Fibroblast of lung (primary cell): ENCODE measurements around the gene CIART. TPM values are rescaled to one million over a fixed set of nuclear protein-coding genes. Genes with fewer than 3 reads are reported as not detected.

Experiments
- DNase-seq, 2 donors: peaks; one replicate each; pipeline versions ENCODE4 v3.0.0 to v3.0.0-alpha.2; 2010; ENCODE audit warnings: low read depth in 2 of 2
- H2AFZ ChIP-seq: 2 replicates; pipeline ENCODE4 v1.5.1; 2012; ENCODE audit warnings: low read length, control low read depth, inconsistent platforms
- H3K27ac ChIP-seq: 2 replicates; pipeline ENCODE4 v1.5.1; 2011; ENCODE audit warnings: low read length, control low read depth; ENCODE audit not compliant: insufficient read depth
- H3K27me3 ChIP-seq: 2 replicates; pipeline ENCODE4 v1.5.1; 2011; ENCODE audit warnings: mild to moderate bottlenecking, low read length; ENCODE audit not compliant: control insufficient read depth, insufficient read depth
- H3K36me3 ChIP-seq: 2 replicates; pipeline ENCODE4 v1.5.1; 2011; ENCODE audit warnings: low read length; ENCODE audit not compliant: control insufficient read depth, insufficient read depth
- H3K4me1 ChIP-seq: 2 replicates; pipeline ENCODE4 v1.5.1; 2011; ENCODE audit warnings: low read length; ENCODE audit not compliant: control insufficient read depth, insufficient read depth; ENCODE audit errors: extremely low read depth
- H3K4me2 ChIP-seq: 2 replicates; pipeline ENCODE4 v1.5.1; 2011; ENCODE audit warnings: low read length, control low read depth; ENCODE audit not compliant: insufficient read depth; ENCODE audit errors: extremely low read depth
- H3K4me3 ChIP-seq, 4 experiments: fragments of 200-600 bp in 1 of 4; sonication (generic) in 1 of 4; replicated peaks in 1 of 4; 2 replicates each; pipeline ENCODE4 v1.5.1; 2011 to 2016; ENCODE audit warnings: low read length in 4 of 4, low read depth in 3 of 4, mild to moderate bottlenecking in 3 of 4, control low read depth in 2 of 4, inconsistent platforms in 1 of 4, mixed read lengths in 1 of 4; ENCODE audit not compliant: insufficient read depth in 1 of 4; ENCODE audit errors: control extremely low read depth in 1 of 4
- H3K79me2 ChIP-seq: 2 replicates; pipeline ENCODE4 v1.5.1; 2012; ENCODE audit warnings: mild to moderate bottlenecking, low read length, inconsistent platforms; ENCODE audit not compliant: control insufficient read depth, insufficient read depth
- H3K9ac ChIP-seq: 2 replicates; pipeline ENCODE4 v1.5.1; 2011; ENCODE audit warnings: mild to moderate bottlenecking, low read length, control low read depth; ENCODE audit not compliant: insufficient read depth
- H3K9me3 ChIP-seq: 2 replicates; pipeline ENCODE4 v1.5.1; 2012; ENCODE audit warnings: low read depth, low read length; ENCODE audit not compliant: control insufficient read depth, insufficient read depth
- H4K20me1 ChIP-seq: 2 replicates; pipeline ENCODE4 v1.5.1; 2011; ENCODE audit warnings: low read length; ENCODE audit not compliant: control insufficient read depth, insufficient read depth; ENCODE audit errors: extremely low read depth
- CTCF ChIP-seq, 2 donors: IDR thresholded peaks in 1 of 2; conservative IDR thresholded peaks in 1 of 2; 1 replicate in 1 of 2; 2 replicates in 1 of 2; pipeline ENCODE4 v1.5.1; 2011 to 2012; ENCODE audit warnings: low read length in 2 of 2, control low read depth in 1 of 2, inconsistent platforms in 1 of 2, low read depth in 1 of 2, mild to moderate bottlenecking in 1 of 2
- EZH2 ChIP-seq: IDR thresholded peaks from 2 replicates; pipeline ENCODE4 v1.5.1; 2012; ENCODE audit warnings: low read length, control low read depth, mild to moderate bottlenecking; ENCODE audit errors: missing control alignments
- polyA plus RNA-seq, 2 donors: library from polyadenylated mRNA; depleted of rRNA in 1 of 2; stranded (reverse) in 1 of 2; unstranded in 1 of 2; fragments of >200 nt; gene quantifications; 2 replicates each; pipeline ENCODE4 v1.2.1, GENCODE V29; 2011 to 2012; ENCODE audit warnings: missing spikeins in 1 of 2
- total RNA-seq: library from RNA; depleted of rRNA; stranded (reverse); fragments of >200 nt; gene quantifications from 2 replicates; pipeline ENCODE4 v1.2.1, GENCODE V29; 2014

CIART gene
- total and polyA plus RNA-seq, 2 donors (not counting 1 experiment from before 2014, with no cell fraction given), result 10.4 to 15.3 TPM

- Histone ChIP-seq H4K20me1 (no peaks in the 10 kb centered on the region), H3K4me3 (no peak overlapping the region), H3K36me3 (peaks cover 9% of the 10 kb centered on the region), H2AFZ (no peak overlapping the region), H3K27ac (no peak overlapping the region), H3K27me3 (no peaks in the 10 kb centered on the region), H3K79me2 (peaks cover 23% of the 10 kb centered on the region), H3K9ac (no peak overlapping the region), H3K4me1 (peaks cover 4% of the 10 kb centered on the region), H3K9me3 (no peaks in the 10 kb centered on the region), H3K4me2 (no peak overlapping the region)
- TF ChIP-seq EZH2 (no peak), CTCF (conservative IDR thresholded peaks at IDR 0.05 in 1 of 2, IDR thresholded peaks at IDR 0.05 in 1 of 2; ENCODE audit: low read depth in 1 of 2, low read length in 2 of 2) (no peak)
- no peak for DNase-seq
These were observed 10.9 kb upstream of the CIART start for GRCh38 chr1:150271291-150271959.

DNA sequence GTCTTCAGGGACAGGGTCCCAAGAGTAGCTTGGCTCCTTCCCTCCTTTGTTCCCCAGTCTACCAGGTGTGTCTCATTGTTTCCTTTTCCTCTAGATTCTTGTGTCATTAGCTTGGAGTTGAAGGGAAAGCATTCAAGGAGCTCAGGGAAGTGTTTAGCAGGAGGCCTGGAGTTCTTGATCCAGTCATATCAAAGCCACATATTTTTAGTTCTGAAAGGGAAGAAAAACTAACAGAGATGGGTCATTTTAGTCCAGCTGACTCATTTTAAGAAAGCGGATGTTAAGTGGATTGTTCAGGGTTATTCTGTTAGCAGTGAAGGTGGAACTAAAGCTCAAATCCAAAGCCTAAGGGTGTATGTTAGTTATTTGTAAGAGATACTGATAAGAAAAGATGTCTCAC lies 9.0 kb upstream of the CIART start:
- H3K27ac ChIP-seq, result peak overlapping the region; percentile 29
- peaks cover 5% of the 10 kb centered on the region for H3K79me2 ChIP-seq
- no peak for TF ChIP-seq CTCF (conservative IDR thresholded peaks at IDR 0.05 in 1 of 2, IDR thresholded peaks at IDR 0.05 in 1 of 2; ENCODE audit: low read depth in 1 of 2, low read length in 2 of 2)
- TF ChIP-seq EZH2, result no peak
- peak overlapping the region; percentile 79 for H2AFZ ChIP-seq
- H4K20me1 ChIP-seq, result no peaks in the 10 kb centered on the region
- H3K4me3 ChIP-seq, result peak overlapping the region; percentile 14 to 63 (median 48)
- peaks cover 2% of the 10 kb centered on the region for H3K36me3 ChIP-seq
- peak in 1 of 2 donors; percentile 47 for DNase-seq
- H3K4me2 ChIP-seq, result peak overlapping the region; percentile 61
- H3K9ac ChIP-seq, result no peak overlapping the region
- no peaks in the 10 kb centered on the region for H3K4me1 ChIP-seq
- H3K27me3 ChIP-seq, result no peaks in the 10 kb centered on the region
- H3K9me3 ChIP-seq, result no peaks in the 10 kb centered on the region

GRCh38 chr1:150280138-150280707 lies 2.1 kb upstream of the CIART start:
- Histone ChIP-seq H3K9ac (no peak overlapping the region), H2AFZ (no peak overlapping the region), H3K36me3 (peaks cover 2% of the 10 kb centered on the region), H3K27me3 (no peaks in the 10 kb centered on the region), H3K4me2 (no peak overlapping the region), H3K9me3 (no peaks in the 10 kb centered on the region), H3K4me1 (peaks cover 4% of the 10 kb centered on the region), H4K20me1 (no peaks in the 10 kb centered on the region), H3K27ac (no peak overlapping the region), H3K79me2 (no peaks in the 10 kb centered on the region), H3K4me3 (no peak overlapping the region)
- TF ChIP-seq EZH2, result no peak
- TF ChIP-seq CTCF (conservative IDR thresholded peaks at IDR 0.05 in 1 of 2, IDR thresholded peaks at IDR 0.05 in 1 of 2; ENCODE audit: low read depth in 1 of 2, low read length in 2 of 2), result no peak
- DNase-seq, result no peak
